HG03175 (cell line): ENCODE results near the gene RGMB.

Experiments used
- ATAC-seq: cut with Tn5 transposase; IDR thresholded peaks from one replicate; pipeline ENCODE4 v1.9.1; 2021; ENCODE audit warnings: mild to moderate bottlenecking, moderate library complexity; ENCODE audit not compliant: unreplicated experiment

The RGMB gene

DNA sequence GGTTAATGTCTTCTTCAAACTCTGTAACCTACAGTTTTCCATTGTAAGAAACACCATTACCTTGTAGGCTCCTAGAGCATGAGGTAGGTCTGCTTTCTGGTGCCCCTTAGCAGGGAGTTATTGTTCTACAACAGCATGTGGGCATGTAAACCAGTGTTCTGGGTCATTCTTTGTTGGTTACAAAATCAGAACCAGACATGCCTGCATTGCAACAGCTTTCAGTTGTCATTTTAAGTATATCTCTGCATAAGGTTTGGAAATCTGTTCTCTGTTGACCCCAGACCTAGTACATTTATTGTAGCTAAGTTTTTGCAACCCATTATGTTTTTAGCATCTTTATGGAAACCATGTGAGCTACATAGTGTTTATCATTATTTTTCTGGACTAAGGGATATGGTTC lies 10.9 kb downstream of the RGMB start:
- ATAC-seq: no peak

DNA sequence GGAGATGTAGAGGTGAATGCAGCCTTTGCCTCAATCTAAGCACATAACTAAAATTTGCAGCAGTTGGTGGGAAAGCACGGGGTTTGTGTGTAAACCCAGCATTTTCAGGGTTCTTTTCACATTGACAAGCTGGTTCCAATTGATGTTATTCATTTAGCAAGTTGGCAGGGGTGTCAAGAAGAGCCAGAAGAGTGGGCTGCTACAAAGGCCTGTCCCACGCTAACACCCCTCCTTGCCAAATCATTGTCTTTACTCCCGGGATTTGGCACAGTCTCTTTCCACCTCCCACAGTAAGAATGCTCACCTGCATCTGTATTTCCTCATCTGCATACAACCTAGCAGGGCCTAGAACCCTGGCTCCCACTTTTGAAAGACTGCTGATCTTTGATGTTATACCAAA lies 11.8 kb downstream of the RGMB start:
- ATAC-seq: no peak

DNA sequence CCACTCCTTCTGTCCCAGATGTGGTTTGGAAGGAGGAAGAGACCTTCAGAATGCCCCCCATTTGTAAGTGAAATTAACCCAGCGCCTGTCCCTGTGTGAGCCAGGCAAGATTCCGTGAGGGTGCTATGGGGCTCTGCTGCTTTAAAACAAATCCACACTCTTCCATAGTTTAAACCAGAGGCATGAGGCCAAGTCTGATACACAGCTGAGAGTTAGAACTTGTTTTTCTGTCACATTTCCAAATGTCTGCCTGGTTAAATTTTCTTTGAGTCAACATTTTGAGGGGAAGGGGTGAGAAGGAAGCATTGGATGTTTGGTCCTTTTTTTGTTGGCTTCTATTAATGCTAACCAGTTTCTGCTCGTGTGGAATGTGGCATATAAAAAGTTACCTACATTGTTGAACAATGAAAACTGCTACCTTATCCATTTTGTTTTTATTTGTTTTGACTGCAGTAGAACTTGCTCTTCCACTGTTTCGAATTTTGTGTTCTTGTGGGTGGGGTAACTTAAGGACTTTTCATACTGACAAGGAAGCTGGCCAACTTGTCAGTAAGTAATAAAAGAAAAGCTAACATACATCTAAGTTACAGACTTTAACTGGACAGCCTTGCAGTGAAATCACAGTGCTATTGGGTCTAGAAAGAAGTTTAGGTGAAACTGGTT lies 12.9 kb downstream of the RGMB start:
- ATAC-seq: no peak

DNA sequence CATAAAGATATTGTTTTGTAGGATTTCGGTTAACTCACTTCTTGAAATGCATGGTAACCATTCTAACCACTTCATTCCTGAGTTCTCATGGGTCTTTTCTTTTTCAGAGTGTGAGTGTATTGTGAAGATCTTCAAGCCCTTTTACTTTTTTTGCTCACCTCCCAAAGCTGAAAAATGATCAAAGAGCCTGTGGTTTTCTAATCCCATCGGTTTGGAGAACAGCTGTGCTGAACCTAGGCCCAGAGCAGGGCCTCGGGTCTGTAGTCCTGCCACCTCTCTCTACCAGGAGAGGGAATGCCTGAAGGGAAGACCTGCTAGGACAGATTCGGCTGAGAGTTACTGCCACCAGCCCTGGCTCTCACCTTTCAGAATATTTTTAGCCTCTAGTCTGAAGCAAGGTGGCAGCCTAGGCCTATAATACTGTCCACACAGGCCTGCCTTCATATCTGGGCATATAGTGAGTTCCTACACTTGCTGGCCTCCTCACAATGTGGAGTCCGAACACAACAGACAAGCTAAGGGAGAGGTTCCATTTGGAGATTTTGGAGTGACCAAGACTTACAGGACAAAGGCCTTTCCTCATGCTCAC lies 13.8 kb downstream of the RGMB start:
- no peak for ATAC-seq

DNA sequence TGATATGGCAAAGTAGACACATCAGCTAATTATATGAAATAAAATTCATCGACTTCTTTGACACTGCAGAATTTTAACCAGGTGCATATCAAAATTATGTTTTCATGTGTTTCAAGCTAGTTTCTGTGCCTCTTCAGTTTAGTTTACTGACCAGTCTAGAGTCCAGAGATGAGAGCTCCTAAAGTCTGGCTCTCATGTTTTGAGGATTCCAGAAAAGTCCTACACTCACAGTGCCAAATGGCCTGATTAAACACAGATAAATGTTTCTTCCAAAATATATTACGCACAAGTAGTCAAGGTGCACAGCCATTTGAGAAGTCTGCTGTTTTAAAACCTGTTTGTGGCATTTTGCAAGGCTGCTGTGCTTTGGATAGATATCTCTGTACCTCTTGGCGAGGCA lies 15.6 kb downstream of the RGMB start:
- ATAC-seq: no peak

DNA sequence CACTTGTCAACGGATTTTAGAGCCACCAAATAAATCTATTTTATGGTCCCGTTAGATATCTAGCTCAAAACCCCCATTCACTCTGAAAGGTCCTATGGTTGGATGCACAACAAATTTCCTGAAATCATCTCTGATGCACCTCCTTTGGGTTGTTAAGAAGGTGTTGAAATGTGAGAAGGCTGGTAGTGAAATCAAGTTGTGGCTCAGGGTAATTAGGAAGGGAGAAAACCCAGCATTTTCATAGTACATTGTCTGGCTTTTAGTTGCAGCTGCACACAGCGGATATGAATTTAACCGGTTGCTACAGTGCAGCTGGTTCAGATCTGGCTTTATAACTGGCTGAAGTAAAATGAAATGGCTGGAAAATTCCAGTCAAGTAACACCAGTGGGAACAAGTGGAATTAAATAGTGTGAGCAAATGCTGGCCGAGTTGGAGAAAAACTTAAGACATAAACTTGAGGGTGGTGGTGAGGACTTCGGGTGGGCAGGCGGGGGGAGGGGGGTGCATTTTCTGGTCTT lies 17.6 kb downstream of the RGMB start:
- no peak for ATAC-seq

DNA sequence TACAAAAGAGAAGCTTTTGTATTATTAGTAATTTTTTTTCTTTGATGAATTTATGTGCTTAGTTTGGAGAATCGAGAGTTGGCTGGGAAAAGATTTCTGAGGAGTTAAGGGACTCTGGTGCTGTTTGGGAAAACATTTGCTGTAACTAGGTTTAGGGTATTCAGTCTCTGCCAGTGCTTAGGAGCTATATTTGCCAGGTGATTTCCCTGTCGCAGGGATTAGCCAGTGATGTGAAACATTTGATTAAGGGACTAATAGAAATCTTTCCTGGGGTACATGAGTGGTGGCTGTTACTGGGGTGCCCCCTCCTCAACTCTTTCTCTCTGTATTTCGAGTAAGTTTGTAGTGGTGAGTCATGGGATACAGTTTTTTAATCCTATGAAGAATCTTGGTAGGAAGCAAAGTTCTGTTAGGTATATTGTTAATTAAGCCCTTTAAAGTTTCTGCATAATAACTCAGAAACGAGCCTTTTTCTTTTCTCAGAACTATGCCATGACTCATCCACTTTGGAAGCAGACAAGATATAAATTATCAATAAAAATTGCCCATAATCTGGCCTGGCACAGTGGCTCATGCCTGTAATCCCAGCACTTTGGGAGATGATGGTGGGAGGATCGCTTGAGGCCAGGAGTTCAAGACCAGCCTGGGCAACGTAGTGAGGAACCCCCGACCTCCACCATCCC lies 18.6 kb downstream of the RGMB start:
- no peak for ATAC-seq

DNA sequence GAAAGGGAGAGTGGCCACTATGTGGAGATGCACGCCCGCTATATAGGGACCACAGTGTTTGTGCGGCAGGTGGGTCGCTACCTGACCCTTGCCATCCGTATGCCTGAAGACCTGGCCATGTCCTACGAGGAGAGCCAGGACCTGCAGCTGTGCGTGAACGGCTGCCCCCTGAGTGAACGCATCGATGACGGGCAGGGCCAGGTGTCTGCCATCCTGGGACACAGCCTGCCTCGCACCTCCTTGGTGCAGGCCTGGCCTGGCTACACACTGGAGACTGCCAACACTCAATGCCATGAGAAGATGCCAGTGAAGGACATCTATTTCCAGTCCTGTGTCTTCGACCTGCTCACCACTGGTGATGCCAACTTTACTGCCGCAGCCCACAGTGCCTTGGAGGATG lies 19.8 kb downstream of the RGMB start:
- no peak for ATAC-seq

DNA sequence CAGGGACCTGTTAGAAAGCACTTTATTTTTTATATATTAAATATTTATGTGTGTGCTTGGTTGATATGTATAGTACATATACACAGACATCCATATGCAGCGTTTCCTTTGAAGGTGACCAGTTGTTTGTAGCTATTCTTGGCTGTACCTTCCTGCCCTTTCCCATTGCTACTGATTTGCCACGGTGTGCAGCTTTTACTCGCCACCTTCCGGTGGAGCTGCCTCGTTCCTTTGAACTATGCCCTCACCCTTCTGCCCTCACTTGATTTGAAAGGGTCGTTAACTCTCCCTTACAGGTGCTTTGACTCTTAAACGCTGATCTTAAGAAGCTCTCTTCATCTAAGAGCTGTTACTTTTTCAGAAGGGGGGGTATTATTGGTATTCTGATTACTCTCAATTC lies 20.5 kb downstream of the RGMB start:
- no peak for ATAC-seq

DNA sequence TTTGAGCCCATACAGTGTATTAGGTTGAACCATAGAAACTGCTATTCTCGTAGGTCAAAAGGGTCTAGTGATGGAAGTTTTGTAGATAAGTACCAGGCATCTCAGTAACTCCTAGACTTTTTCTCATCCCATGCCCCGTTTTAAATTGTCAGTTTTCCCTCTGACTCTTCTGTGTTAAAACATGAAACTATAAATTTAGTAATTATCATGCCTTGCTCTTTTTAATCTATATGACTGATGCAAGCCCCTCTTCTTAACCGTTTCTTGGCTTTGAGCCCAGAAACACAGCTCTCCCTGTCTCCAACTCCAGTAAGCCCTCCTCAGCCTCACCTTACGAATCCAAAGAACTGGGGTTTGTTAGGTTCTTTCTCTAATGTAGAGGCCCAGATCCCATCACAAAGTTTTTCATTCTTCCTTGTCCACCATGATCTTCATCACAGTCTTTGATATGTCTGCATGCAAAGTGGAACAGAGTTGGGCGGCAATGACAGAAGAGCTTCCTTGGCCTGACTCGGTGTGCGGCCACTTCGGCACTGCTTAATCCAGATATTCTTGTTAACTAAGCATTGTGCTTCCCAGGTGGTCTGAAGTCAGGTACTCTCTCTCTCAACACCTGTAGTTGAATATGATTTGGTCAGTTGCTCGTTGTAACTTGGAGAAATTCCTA lies 21.1 kb downstream of the RGMB start:
- ATAC-seq: no peak

DNA sequence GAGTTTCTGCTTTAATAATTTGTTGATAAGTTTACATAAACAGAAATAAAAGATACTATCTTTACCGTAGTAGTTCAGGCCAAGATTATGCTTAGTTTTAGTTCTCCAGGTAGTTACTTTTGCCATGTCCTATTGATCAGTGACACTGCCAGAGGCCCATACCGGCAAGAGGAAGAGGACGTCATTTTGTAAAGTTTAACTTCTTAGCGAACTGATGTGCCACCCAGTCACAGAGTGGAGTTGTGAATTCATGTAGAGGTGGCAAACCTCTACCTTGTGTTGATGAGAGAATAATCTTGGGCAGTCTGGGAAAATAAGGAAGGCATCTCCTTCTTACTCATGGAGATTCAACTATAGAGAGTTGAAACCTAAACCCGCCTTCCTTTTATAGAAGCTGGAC lies 21.8 kb downstream of the RGMB start:
- no peak for ATAC-seq

DNA sequence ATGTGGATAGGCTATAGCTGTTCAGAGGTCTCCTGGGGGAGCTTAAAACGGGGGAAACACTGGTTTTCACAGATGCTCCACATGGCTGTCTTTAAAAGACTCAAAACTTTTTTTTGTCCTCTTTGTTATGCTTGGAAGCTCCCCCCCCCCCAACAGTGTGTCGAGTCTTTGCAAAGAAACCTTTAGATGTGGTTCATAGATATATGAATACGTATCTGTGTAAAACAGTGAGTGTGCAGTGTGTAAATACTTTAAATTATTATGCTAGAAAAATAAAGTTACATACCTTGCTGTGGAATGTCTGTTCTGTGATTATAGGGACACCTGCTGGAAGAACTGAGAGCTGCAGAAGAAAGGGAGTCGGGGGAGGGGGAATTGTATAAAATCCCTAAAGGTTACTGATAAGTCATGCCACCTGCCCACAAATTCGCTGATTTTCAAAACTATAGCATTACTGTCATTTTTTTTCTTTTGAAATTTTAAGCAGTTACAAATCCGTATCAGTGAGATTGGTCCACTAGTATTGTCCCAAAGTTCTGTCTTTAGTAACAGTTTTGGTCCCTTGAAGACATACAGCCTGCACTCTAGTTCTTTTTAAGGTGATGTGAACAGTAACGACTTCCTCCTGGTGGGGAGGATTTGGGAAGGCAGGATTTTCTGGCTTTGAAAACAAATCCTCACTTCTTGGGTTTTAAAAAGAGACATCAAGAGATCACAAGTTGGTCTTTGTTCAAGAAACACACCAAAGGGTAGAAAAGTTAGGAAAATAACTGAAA lies 22.9 kb downstream of the RGMB start:
- peak; percentile 89 for ATAC-seq

DNA sequence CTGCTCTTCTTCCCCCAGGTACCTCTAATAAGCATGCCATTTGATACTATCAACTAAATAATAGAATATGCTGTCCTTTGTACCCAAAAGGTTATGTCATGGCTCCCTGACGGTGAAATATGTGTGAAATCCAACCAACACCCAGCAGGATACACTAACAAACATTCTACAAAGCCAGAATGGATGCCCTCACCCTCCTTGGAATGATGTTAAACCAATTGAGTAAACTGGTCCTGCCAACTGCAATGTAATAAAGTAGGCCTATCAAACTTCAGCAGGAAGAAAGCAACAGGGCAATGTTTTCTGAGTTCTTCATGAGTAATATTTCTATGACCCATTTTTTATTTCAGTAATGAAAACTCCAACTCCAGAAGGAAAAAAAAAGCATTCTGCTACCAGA lies 24.9 kb downstream of the RGMB start:
- no peak for ATAC-seq

DNA sequence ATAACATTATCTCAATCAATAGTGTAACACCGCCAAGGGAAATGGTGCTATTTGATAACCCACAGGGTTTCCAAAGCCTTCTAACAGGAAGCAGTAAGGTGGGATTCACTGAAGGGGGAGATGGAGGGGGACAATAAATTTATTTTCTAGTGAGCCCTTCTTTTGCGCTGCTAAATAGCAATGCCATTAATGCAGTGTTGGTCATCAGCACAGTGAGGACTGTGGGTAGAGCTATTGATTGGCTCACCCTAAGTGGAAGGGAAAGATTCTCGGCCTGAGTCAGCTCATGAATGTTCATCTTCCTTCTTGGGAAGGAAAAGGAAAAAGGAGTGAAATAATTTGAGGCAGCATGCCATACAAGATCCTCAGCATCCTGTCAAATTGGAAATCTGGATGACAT lies 25.4 kb downstream of the RGMB start:
- no peak for ATAC-seq

DNA sequence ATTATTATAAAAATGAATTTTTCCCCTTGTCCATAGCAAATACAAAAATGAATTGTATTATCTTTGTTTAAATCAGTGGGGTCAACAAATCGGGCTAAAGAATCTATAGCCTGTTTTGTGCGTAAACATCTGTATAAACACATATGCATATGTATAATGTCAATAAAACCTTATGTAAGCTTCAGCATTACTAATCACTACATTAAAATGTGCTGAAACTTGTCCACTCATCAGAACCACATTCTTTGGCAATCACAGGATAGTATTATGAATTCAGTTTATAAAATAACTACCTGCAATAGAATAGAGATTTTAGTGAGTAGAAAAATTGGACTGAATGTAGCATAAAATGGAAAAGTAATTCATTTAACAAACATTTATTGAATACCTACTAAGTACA lies 30.6 kb downstream of the RGMB start:
- ATAC-seq: no peak

DNA sequence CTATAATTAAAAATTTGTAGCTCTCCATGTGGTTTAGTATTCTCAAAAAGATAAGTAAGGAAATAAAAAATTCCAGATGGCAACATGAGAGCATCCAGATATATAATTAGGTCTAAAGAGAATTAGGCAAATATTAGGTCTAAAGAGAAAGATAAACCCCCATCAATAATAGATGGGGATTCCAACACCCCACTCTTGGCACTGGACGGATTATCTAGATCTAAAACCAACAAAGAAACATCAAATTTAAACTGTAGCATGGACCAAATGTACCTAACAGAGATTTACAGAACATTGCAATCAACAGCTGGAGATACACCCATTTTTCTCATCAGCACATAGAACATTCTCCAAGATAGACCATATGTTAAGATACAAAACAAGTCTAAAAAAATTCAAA lies 31.6 kb downstream of the RGMB start:
- ATAC-seq: no peak

DNA sequence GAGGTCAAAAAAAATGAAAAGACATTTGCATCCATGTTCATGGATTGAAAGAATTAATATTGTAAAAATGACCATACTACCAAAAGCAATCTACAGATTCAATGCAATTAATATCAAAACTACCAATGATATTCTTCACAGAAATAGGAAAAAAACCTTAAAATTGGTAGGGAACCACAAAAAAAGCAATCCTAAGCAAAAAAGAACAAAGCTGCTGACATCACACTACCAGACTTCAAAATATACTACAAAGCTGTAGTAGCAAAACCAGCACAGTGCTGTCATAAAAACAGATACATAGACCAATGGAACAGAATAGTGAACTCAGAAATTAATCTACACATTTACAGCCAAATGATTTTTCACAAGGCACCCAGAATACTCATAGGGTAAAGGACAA lies 34.3 kb downstream of the RGMB start:
- no peak for ATAC-seq

DNA sequence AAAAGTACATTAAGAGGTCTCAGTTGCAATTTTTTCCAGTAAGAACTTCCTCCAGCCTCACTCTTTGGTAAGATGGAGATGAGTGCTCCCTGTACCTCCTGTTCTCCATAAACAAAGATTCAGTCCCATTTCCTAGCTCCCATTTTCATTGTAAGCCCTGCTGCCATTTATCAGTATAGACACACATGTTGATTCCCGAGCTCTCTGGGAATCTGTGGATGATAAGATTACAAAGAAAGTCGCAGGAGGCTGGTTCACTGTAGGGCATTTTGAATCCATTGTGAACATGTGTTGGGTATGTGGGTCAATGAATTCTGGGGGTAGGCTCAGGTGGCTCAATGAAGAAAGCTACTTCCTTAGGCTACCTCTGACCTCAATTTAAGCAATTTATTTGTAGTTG lies 36.7 kb downstream of the RGMB start:
- ATAC-seq: no peak

DNA sequence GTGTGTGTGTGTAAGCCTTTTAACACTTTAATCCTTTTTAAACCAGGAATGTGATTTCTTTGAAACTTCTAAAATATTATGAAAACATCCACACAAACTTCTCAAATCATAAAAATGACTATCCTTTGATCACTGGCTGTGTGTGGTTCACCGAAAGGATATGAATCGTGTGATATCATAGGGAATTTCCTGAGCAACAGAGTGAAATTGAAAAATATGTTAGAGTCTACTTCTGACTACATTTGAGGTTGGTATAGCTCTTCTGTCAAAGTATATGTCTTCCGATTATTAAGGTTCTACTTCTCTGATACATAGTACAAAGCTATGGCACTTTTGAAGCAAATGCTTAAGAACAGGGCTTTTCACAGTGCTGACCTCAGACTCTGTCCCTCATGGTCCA lies 40.3 kb downstream of the RGMB start:
- no peak for ATAC-seq

DNA sequence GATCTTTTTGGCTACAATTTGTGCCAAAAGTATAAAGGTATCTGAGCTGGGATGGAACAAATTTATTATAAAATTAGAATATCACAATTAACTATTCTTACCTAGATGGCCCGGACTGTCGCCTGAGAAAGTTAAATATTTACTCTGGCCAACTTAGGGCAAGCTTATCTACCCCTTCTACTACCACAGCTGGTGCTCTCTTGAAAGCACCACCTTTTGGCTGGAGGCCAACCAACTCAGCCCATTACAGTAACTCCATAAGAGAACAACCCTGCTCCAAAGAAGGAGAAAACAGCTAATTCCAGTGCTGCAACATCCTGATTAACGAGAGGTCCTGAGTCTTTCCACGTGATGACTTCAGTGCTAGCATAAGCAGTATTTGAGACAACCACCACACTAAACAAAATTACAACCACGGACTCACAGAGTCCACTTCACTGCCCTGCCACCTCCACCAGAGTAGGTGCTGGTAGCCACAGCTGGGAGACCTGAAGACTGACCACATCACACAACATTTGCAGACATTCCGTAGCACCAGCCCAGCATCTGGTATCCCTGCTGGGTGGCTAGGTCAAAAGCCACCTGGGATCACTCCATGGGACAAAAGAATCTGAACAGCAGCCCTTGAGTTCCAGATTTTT lies 43.2 kb downstream of the RGMB start:
- no peak for ATAC-seq
